HFF-Myc (cell line): ENCODE measurements around the gene CAPS.

Source experiments
- DNase-seq: peaks from one replicate; pipeline ENCODE4 v3.0.0-alpha.2; 2011; ENCODE audit warnings: low read depth; ENCODE audit errors: extremely low read depth
- H3K4me3 ChIP-seq: replicated peaks from 2 replicates; pipeline ENCODE4 v1.5.1; 2011; ENCODE audit warnings: low read depth, mild to moderate bottlenecking, control low read depth, low read length
- CTCF ChIP-seq: IDR thresholded peaks from 2 replicates; pipeline ENCODE4 v1.5.1; 2012; ENCODE audit warnings: mild to moderate bottlenecking, low read depth, low read length, control low read depth; ENCODE audit errors: missing control alignments

The CAPS gene

DNA sequence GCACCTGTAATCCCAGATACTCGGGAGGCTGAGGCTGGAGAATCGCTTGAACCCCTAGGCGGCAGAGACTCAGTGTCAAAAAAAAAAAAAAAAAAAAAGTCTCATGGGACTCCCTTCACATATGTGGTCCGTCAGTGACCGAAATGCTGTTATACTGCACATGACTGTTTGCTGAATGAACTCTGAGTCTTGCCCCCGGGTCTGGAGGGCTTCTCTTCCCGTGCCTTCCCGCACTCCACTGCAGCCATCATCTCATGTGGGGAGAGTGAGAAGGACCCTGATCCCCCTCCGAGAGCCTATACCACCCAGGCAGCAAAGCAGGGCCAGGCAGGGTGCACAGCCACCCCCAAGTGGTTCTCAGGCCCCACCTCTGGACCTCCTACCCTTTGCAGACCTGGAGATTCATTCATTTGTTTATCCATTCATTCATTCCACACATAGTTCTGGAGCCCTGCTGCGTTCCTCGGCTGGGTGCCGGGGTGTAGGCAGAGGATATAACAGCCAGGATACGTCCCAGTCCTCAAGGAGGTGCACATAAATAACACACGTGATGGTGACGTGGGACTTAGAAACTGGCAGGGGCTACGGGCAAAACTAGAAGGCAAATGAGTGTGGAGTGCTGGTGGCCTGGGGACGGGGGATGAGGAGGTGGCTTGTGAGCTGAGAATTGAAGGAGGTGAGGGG is 24.6 kb upstream of the CAPS start:
- no peak for DNase-seq
- no peak for TF ChIP-seq CTCF
- no peak overlapping the region for H3K4me3 ChIP-seq

- TF ChIP-seq CTCF, result no peak
- DNase-seq, result no peak
- no peak overlapping the region for H3K4me3 ChIP-seq
Measured at GRCh38 chr19:5890099-5890498, 24.0 kb upstream of the CAPS start.

DNA sequence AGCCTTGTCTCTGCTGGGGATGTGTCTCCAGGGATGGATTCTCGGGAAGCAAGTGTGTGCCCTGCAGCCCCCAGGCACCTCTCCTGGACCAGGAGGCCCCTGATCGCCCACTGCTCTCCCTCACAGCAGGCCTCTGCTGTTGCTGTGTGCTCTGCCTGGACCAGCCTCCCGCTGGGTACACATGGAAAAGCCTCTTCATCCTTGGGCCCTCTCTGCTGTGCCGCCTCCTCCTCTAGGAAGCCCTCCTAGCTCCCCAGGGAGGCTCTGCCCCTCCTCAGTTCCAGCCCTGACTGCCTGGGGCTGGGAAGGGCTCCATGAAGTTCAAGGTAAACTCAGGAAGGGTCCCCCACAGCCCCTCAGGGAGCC is 22.5 kb upstream of the CAPS start:
- DNase-seq, result no peak
- no peak overlapping the region for H3K4me3 ChIP-seq
- no peak for TF ChIP-seq CTCF

GRCh38 chr19:5891938-5892771 is 21.9 kb upstream of the CAPS start:
- DNase-seq, result no peak
- peak; percentile 72 for TF ChIP-seq CTCF
- H3K4me3 ChIP-seq, result no peak overlapping the region

GRCh38 chr19:5892772-5893275 is 21.2 kb upstream of the CAPS start:
- TF ChIP-seq CTCF, result no peak
- no peak for DNase-seq

DNA sequence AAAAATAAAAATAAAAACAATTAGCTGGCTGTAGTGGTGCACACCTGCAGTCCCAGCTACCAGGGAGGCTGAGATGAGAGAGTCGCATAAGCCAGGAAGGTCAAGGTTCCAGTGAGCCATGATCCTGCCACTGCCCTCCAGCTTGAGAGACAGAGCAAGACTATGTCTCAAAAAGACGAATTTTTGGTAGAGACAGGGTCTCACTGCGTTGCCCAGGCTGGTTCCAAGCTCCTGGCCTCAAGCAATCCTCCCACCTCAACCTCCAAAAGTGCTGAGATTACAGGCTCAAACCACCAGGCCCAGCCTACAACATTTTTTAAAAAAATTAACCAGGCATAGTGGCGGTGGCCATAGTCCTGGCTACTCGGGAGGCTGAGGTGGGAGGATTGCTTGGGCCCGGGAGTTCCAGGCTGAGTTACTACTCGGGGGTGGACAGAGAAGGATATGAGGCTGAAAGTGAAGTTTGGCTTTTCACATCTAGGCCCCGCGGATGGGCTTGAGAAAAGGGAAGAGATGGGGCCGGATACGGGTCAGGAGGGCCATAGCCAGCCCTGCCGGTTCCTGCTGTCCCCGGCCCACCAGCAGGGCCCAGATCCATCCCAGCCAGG is 20.7 kb upstream of the CAPS start:
- no peak for TF ChIP-seq CTCF
- no peak for DNase-seq
- no peak overlapping the region for H3K4me3 ChIP-seq

More at GRCh38 chr19:5892772-5893275, 21.2 kb upstream of the CAPS start:
- no peak overlapping the region for H3K4me3 ChIP-seq
